ENCODE results near the gene CSTF2.

DNA sequence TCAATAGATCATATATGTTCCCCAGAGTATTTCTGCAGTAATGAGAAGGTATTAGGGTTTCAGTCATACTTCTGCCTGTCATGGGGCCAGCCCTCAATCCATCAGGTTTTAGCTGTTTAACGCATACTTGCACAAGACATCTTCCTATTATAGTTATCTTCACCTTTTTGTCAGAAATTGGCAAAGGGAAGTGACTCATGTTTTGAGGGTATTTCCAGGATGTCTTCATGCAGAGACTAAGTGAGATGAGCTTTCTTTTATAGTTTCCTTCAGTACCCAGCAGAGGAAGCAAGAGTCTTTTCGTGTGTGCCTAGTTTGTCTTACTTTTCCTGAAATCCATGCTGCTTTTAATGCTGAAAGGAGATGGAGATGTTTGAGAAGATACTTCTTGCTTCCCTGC is 9.5 kb downstream of the CSTF2 start:
- no peak for TF ChIP-seq CTCF (IDR thresholded peaks at IDR 0.05; ENCODE audit: low read depth, low read length, poor library complexity, severe bottlenecking)
- TF ChIP-seq EZH2phosphoT487 (IDR thresholded peaks at IDR 0.05; ENCODE audit: borderline replicate concordance, low read length) = no peak

Measured in DOHH2 (cell line).